Peyer's patch (tissue), 4 donors: ENCODE measurements around the gene GRIK3. TPM values are rescaled to one million over a fixed set of nuclear protein-coding genes. Genes with fewer than 3 reads are reported as not detected.

ENCODE experiments used
- DNase-seq, 3 donors: peaks; one replicate each; pipeline ENCODE4 v3.0.0-alpha.2; 2017 to 2019
- H3K27ac ChIP-seq, 4 donors: fragments of 200-600 bp; sonication (generic); one replicate each; pipeline ENCODE4 v1.5.1; 2016 to 2019
- H3K27me3 ChIP-seq, 2 donors: fragments of 200-600 bp; sonication (generic); one replicate each; pipeline ENCODE4 v1.5.1; 2019
- H3K36me3 ChIP-seq, 3 donors: fragments of 200-600 bp; sonication (generic); one replicate each; pipeline ENCODE4 v1.5.1; 2016 to 2019
- H3K4me1 ChIP-seq, 4 donors: fragments of 200-600 bp; sonication (generic); one replicate each; pipeline ENCODE4 v1.5.1; 2016 to 2019
- H3K4me3 ChIP-seq, 4 donors: fragments of 200-600 bp; sonication (generic); 1 replicate in 3 of 4; 2 replicates in 1 of 4; pipeline ENCODE4 v1.5.1; 2016 to 2019; ENCODE audit warnings: mild to moderate bottlenecking in 1 of 4
- H3K9me3 ChIP-seq, 4 donors: fragments of 200-600 bp; sonication (generic); one replicate each; pipeline ENCODE4 v1.5.1; 2016 to 2019; ENCODE audit warnings: mild to moderate bottlenecking in 1 of 4
- CTCF ChIP-seq, 6 experiments: fragments of 450-650 bp in 4 of 6; fragments of 200-600 bp in 2 of 6; sonication (generic) in 1 of 6; IDR thresholded peaks; one replicate each; pipeline ENCODE4 v1.5.1; 2017 to 2019; ENCODE audit warnings: antibody characterized with exemption in 6 of 6, mild to moderate bottlenecking in 3 of 6, moderate library complexity in 1 of 6
- POLR2A ChIP-seq, 2 donors: fragments of 450-650 bp; IDR thresholded peaks; one replicate each; pipeline ENCODE4 v1.5.1; 2017; ENCODE audit warnings: antibody characterized with exemption in 2 of 2, mild to moderate bottlenecking in 2 of 2, moderate library complexity in 2 of 2
- total RNA-seq, 4 donors: library from RNA; depleted of rRNA; stranded (reverse); fragments of >200 nt; gene quantifications; one replicate each; pipeline ENCODE4 v1.1.0, GENCODE V29; 2016

The GRIK3 gene
- total RNA-seq, 4 donors from 2014 or later: 0.18 to 0.83 (median 0.62) TPM

GRCh38 chr1:36964830-36965229, 69.5 kb downstream of the GRIK3 start:
- Histone ChIP-seq H3K4me1 (no peaks in the 10 kb centered on the region), H3K36me3 (no peaks in the 10 kb centered on the region), H3K4me3 (no peak overlapping the region), H3K9me3 (no peaks in the 10 kb centered on the region), H3K27me3 (no peaks in the 10 kb centered on the region), H3K27ac (no peak overlapping the region)
- DNase-seq: no peak
- TF ChIP-seq POLR2A (IDR thresholded peaks at IDR 0.05): no peak
- TF ChIP-seq CTCF (IDR thresholded peaks at IDR 0.05): no peak

DNA sequence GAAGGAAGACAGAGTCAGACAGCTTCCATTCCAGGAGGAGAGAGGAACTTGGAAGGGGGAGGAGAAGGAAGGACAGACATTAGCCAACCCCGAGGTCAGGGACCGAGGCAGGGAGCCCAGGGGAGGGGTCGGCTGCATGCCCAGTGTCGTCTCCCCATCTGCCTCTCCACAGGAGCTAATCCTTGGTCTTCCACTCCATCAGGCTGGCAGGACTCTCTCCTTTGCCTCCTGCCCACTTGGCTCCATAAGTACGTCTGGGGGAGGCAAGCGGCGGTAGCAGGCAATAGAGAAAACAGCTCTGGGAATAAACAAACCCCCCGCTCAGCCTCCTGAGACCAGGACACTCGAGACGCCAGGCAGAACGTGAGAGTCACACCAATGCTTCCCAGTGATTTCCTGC, 71.3 kb downstream of the GRIK3 start:
- TF ChIP-seq POLR2A (IDR thresholded peaks at IDR 0.05) (no peak), CTCF (IDR thresholded peaks at IDR 0.05) (no peak)
- Histone ChIP-seq H3K27ac (no peak overlapping the region), H3K27me3 (no peaks in the 10 kb centered on the region), H3K36me3 (no peaks in the 10 kb centered on the region), H3K4me1 (no peaks in the 10 kb centered on the region), H3K9me3 (no peaks in the 10 kb centered on the region), H3K4me3 (no peak overlapping the region)
- DNase-seq: no peak

DNA sequence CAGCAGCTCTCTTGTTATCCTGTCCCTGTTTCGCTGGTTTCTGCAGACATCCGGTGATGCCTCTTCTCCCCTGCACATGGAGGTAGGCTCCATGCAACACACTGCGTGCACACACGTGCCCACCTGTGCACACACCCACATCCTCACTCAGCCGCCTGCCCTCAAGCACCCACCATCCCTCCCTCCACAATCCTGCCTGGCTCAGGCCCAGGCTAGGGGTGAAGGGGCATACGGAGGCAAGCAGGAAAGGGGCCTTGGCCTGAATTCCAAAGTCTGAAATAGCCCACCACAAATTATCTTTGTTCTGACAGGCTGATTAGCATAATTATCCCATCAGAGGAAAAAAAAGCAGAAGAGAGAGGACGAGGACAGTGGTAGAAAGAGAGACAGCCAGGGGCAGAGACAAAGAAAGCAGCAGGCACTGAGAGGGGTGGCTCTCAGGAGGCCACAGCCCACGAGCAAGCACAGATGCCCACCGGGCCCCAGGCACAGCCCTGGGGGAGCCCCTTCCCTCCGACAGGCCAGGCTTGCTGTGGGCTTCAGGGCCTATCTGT, 73.2 kb downstream of the GRIK3 start:
- H3K27me3 ChIP-seq: no peaks in the 10 kb centered on the region
- no peaks in the 10 kb centered on the region for H3K4me1 ChIP-seq
- no peak for DNase-seq
- H3K9me3 ChIP-seq: no peaks in the 10 kb centered on the region
- no peaks in the 10 kb centered on the region for H3K36me3 ChIP-seq
- TF ChIP-seq CTCF (IDR thresholded peaks at IDR 0.05): no peak
- TF ChIP-seq POLR2A (IDR thresholded peaks at IDR 0.05): no peak
- H3K27ac ChIP-seq: no peak overlapping the region
- no peak overlapping the region for H3K4me3 ChIP-seq

DNA sequence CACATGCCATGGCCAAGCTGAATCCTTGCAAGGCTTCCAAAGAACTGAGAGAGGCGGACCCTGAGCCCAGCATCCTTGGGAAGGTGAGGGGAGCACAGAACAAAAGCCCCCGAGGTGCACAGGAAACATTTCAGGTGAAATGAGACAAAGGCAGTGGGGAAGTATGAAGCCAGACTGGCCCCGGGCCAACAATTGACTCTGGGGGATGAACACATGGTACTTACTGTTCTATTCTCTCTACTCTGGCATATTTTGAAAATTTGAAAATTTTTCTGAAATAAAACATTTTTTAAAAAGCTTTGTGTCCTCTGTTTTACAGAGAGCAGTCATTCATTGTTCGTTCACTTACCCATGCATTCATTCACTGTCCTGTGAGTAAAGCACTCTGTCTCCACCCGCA, 77.7 kb downstream of the GRIK3 start:
- no peak for TF ChIP-seq CTCF (IDR thresholded peaks at IDR 0.05)
- TF ChIP-seq POLR2A (IDR thresholded peaks at IDR 0.05): no peak
- no peaks in the 10 kb centered on the region for H3K4me1 ChIP-seq
- no peak for DNase-seq
- no peaks in the 10 kb centered on the region for H3K9me3 ChIP-seq
- no peaks in the 10 kb centered on the region for H3K36me3 ChIP-seq
- no peak overlapping the region for H3K27ac ChIP-seq
- H3K4me3 ChIP-seq: no peak overlapping the region
- H3K27me3 ChIP-seq: no peaks in the 10 kb centered on the region

- Histone ChIP-seq H3K4me1 (no peaks in the 10 kb centered on the region), H3K4me3 (no peak overlapping the region), H3K27ac (no peak overlapping the region), H3K9me3 (no peaks in the 10 kb centered on the region), H3K27me3 (no peaks in the 10 kb centered on the region), H3K36me3 (no peaks in the 10 kb centered on the region)
- TF ChIP-seq CTCF (IDR thresholded peaks at IDR 0.05): no peak
- TF ChIP-seq POLR2A (IDR thresholded peaks at IDR 0.05): no peak
- no peak for DNase-seq
Observed at GRCh38 chr1:36955016-36955415, 79.3 kb downstream of the GRIK3 start.

DNA sequence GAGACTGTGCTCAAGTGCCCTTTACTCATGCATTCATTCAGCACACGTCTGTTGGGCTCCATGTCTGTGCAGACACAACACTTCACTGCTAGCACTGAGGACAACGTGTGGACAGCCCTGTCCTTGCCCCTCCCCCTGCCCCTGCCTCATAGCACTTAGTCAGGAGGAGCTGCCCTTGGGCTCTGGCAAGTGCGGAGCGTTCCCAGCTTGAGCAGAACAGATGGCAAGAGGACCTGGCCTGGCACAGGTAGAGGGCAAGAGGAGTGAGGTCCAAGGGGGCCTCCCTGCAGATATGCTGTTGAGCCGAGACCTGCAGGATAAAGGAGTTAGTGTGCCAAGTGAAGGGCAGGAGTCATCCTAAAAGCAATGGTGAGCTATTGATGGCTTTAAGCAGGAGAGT, 81.3 kb downstream of the GRIK3 start:
- TF ChIP-seq CTCF (IDR thresholded peaks at IDR 0.05): no peak
- no peak for TF ChIP-seq POLR2A (IDR thresholded peaks at IDR 0.05)
- Histone ChIP-seq H3K36me3 (no peaks in the 10 kb centered on the region), H3K4me1 (no peaks in the 10 kb centered on the region), H3K9me3 (no peaks in the 10 kb centered on the region), H3K27me3 (no peaks in the 10 kb centered on the region), H3K27ac (no peak overlapping the region), H3K4me3 (no peak overlapping the region)
- DNase-seq: no peak
